ENCODE measurements around the gene AEBP1.
A peak's percentile ranks its signal among the peaks of the same experiment; 100 is the strongest.

Gene AEBP1

GRCh38 chr7:44066494-44067063 is 37.6 kb upstream of the AEBP1 start:
- no peak for DNase-seq (ENCODE audit: low read depth in 2 of 2)

- DNase-seq (ENCODE audit: low read depth in 2 of 2) = no peak
Observed at GRCh38 chr7:44067064-44067951, 36.8 kb upstream of the AEBP1 start.

- no peak for DNase-seq (ENCODE audit: low read depth in 2 of 2)
Observed at GRCh38 chr7:44068054-44068453, 36.1 kb upstream of the AEBP1 start.

- no peak for DNase-seq (ENCODE audit: low read depth in 2 of 2)
Observed at GRCh38 chr7:44071726-44072363, 32.3 kb upstream of the AEBP1 start.

- DNase-seq (ENCODE audit: low read depth in 2 of 2) = no peak
Observed at GRCh38 chr7:44072364-44073231, 31.5 kb upstream of the AEBP1 start.

GRCh38 chr7:44073664-44074348 is 30.3 kb upstream of the AEBP1 start:
- peak; percentile 46 to 71 for DNase-seq (ENCODE audit: low read depth in 2 of 2)

GRCh38 chr7:44074349-44074695 is 29.8 kb upstream of the AEBP1 start:
- DNase-seq (ENCODE audit: low read depth in 2 of 2) = no peak

- no peak for DNase-seq (ENCODE audit: low read depth in 2 of 2)
Observed at GRCh38 chr7:44075296-44076075, 28.7 kb upstream of the AEBP1 start.

- no peak for DNase-seq (ENCODE audit: low read depth in 2 of 2)
Observed at GRCh38 chr7:44076101-44076895, 27.8 kb upstream of the AEBP1 start.

- DNase-seq (ENCODE audit: low read depth in 2 of 2) = no peak
Observed at GRCh38 chr7:44077061-44077460, 27.1 kb upstream of the AEBP1 start.

- DNase-seq (ENCODE audit: low read depth in 2 of 2) = no peak
Observed at GRCh38 chr7:44077681-44078091, 26.5 kb upstream of the AEBP1 start.

- DNase-seq (ENCODE audit: low read depth in 2 of 2) = no peak
Observed at GRCh38 chr7:44078521-44078920, 25.6 kb upstream of the AEBP1 start.

GRCh38 chr7:44079331-44080021 is 24.7 kb upstream of the AEBP1 start:
- no peak for DNase-seq (ENCODE audit: low read depth in 2 of 2)

GRCh38 chr7:44080118-44080517 is 24.0 kb upstream of the AEBP1 start:
- no peak for DNase-seq (ENCODE audit: low read depth in 2 of 2)

- no peak for DNase-seq (ENCODE audit: low read depth in 2 of 2)
Observed at GRCh38 chr7:44080686-44081265, 23.4 kb upstream of the AEBP1 start.

GRCh38 chr7:44081266-44081748 is 22.8 kb upstream of the AEBP1 start:
- no peak for DNase-seq (ENCODE audit: low read depth in 2 of 2)

GRCh38 chr7:44082541-44083207 is 21.5 kb upstream of the AEBP1 start:
- peak; percentile 96 to 99 for DNase-seq (ENCODE audit: low read depth in 2 of 2)

- no peak for DNase-seq (ENCODE audit: low read depth in 2 of 2)
Observed at GRCh38 chr7:44083796-44084195, 20.3 kb upstream of the AEBP1 start.
